HEK293 (cell line): ENCODE results near the gene MDFI.

Source experiments
- CTCF ChIA-PET: fragments of 350-600 bp; formaldehyde crosslinking; extraction: SDS; loops from one replicate; lab custom pipeline; 2021; ENCODE audit warnings: antibody characterized with exemption; lab: Yijun Ruan, JAX
- POLR2A ChIA-PET: fragments of 300-600 bp; formaldehyde crosslinking; extraction: SDS; loops from one replicate; lab custom pipeline; 2020; ENCODE audit warnings: antibody characterized with exemption, inconsistent platforms; lab: Yijun Ruan, JAX
- H3K27ac ChIP-seq: fragments of 200-500 bp; sonication (Bioruptor generic); 2 replicates; pipeline ENCODE4 v1.5.1; 2014; ENCODE audit warnings: low read depth, low read length, control low read depth, inconsistent platforms; ENCODE audit errors: extremely low read depth
- H3K36me3 ChIP-seq, 2 experiments: fragments of 200-500 bp in 1 of 2; sonication (Bioruptor generic) in 1 of 2; 1 replicate in 1 of 2; 2 replicates in 1 of 2; pipeline ENCODE4 v1.5.1; 2014 to 2017; ENCODE audit warnings: inconsistent platforms in 2 of 2, low read length in 2 of 2; ENCODE audit not compliant: control insufficient read depth in 2 of 2, insufficient read depth in 1 of 2
- H3K4me1 ChIP-seq: fragments of 200-500 bp; sonication (Bioruptor generic); 2 replicates; pipeline ENCODE4 v1.5.1; 2014; ENCODE audit warnings: mild to moderate bottlenecking, low read length, inconsistent platforms; ENCODE audit not compliant: control insufficient read depth, insufficient read depth
- H3K4me3 ChIP-seq: 2 replicates; pipeline ENCODE4 v1.5.1; 2011; ENCODE audit warnings: low read depth, mild to moderate bottlenecking, control low read depth, low read length, moderate library complexity
- H3K9me3 ChIP-seq: fragments of 200-500 bp; sonication (Bioruptor generic); 2 replicates; pipeline ENCODE4 v1.5.1; 2014; ENCODE audit warnings: low read depth, low read length, inconsistent platforms; ENCODE audit not compliant: control insufficient read depth, insufficient read depth
- GLIS1 ChIP-seq: fragments of 450-650 bp; formaldehyde crosslinking; IDR thresholded peaks from 2 replicates; pipeline ENCODE4 v1.5.1; 2016; ENCODE audit warnings: missing biosample characterization, missing genetic modification characterization
- KLF8 ChIP-seq: fragments of 450-650 bp; formaldehyde crosslinking; IDR thresholded peaks from 2 replicates; pipeline ENCODE4 v1.5.1; 2016; ENCODE audit warnings: missing biosample characterization, missing genetic modification characterization
- SP2 ChIP-seq: fragments of 450-650 bp; formaldehyde crosslinking; IDR thresholded peaks from 2 replicates; pipeline ENCODE4 v1.5.1; 2016; ENCODE audit warnings: missing biosample characterization, missing genetic modification characterization
- YY1 ChIP-seq: fragments of 450-650 bp; formaldehyde crosslinking; IDR thresholded peaks from 2 replicates; pipeline ENCODE4 v1.5.1; 2018; ENCODE audit warnings: missing biosample characterization, missing genetic modification characterization
- ZBTB1 ChIP-seq: fragments of 450-650 bp; formaldehyde crosslinking; IDR thresholded peaks from 2 replicates; pipeline ENCODE4 v1.5.1; 2016; ENCODE audit warnings: missing biosample characterization, missing genetic modification characterization
- ZBTB20 ChIP-seq: fragments of 450-650 bp; formaldehyde crosslinking; IDR thresholded peaks from 2 replicates; pipeline ENCODE4 v1.5.1; 2016; ENCODE audit warnings: missing biosample characterization, missing genetic modification characterization
- ZBTB21 ChIP-seq: fragments of 450-650 bp; formaldehyde crosslinking; IDR thresholded peaks from 2 replicates; pipeline ENCODE4 v1.5.1; 2017; ENCODE audit warnings: missing biosample characterization, missing genetic modification characterization
- ZBTB6 ChIP-seq: fragments of 450-650 bp; formaldehyde crosslinking; IDR thresholded peaks from 2 replicates; pipeline ENCODE4 v1.5.1; 2017; ENCODE audit warnings: missing biosample characterization, missing genetic modification characterization
- ZNF10 ChIP-seq: fragments of 450-650 bp; formaldehyde crosslinking; IDR thresholded peaks from 2 replicates; pipeline ENCODE4 v1.5.1; 2017; ENCODE audit warnings: missing biosample characterization, missing genetic modification characterization
- ZNF239 ChIP-seq: fragments of 450-650 bp; formaldehyde crosslinking; IDR thresholded peaks from 2 replicates; pipeline ENCODE4 v1.5.1; 2016; ENCODE audit warnings: missing biosample characterization, missing genetic modification characterization
- ZNF354C ChIP-seq: fragments of 450-650 bp; formaldehyde crosslinking; IDR thresholded peaks from 2 replicates; pipeline ENCODE4 v1.5.1; 2016; ENCODE audit warnings: missing biosample characterization, missing genetic modification characterization, low read depth, borderline replicate concordance
- ZNF510 ChIP-seq: fragments of 450-650 bp; formaldehyde crosslinking; IDR thresholded peaks from 2 replicates; pipeline ENCODE4 v1.5.1; 2018; ENCODE audit warnings: mild to moderate bottlenecking, missing genetic modification characterization, missing biosample characterization; ENCODE audit not compliant: insufficient replicate concordance
- ZNF513 ChIP-seq: fragments of 450-650 bp; IDR thresholded peaks from 2 replicates; pipeline ENCODE4 v1.5.1; 2018; ENCODE audit warnings: missing biosample characterization, missing genetic modification characterization
- ZNF518A ChIP-seq: fragments of 450-650 bp; formaldehyde crosslinking; conservative IDR thresholded peaks from 2 replicates; pipeline ENCODE4 v1.5.1; 2016; ENCODE audit warnings: low read depth, missing biosample characterization, missing genetic modification characterization
- ZNF549 ChIP-seq: fragments of 450-650 bp; IDR thresholded peaks from 2 replicates; pipeline ENCODE4 v1.5.1; 2018; ENCODE audit warnings: missing biosample characterization, missing genetic modification characterization, mild to moderate bottlenecking, inconsistent platforms, moderate library complexity
- ZNF596 ChIP-seq: fragments of 450-650 bp; IDR thresholded peaks from 2 replicates; pipeline ENCODE4 v1.5.0; 2018; ENCODE audit warnings: missing biosample characterization, mild to moderate bottlenecking, missing genetic modification characterization, moderate library complexity
- ZNF610 ChIP-seq: fragments of 450-650 bp; formaldehyde crosslinking; IDR thresholded peaks from 2 replicates; pipeline ENCODE4 v1.5.1; 2016; ENCODE audit warnings: missing biosample characterization, missing genetic modification characterization, borderline replicate concordance
- ZNF624 ChIP-seq: fragments of 450-650 bp; formaldehyde crosslinking; IDR thresholded peaks from 2 replicates; pipeline ENCODE4 v1.5.1; 2017; ENCODE audit warnings: missing biosample characterization, missing genetic modification characterization
- ZNF747 ChIP-seq: fragments of 450-650 bp; formaldehyde crosslinking; IDR thresholded peaks from 2 replicates; pipeline ENCODE4 v1.5.1; 2016; ENCODE audit warnings: missing biosample characterization, missing genetic modification characterization
- ZNF843 ChIP-seq: fragments of 450-650 bp; formaldehyde crosslinking; IDR thresholded peaks from 2 replicates; pipeline ENCODE4 v1.5.1; 2016; ENCODE audit warnings: missing biosample characterization, missing genetic modification characterization
- ZXDB ChIP-seq: fragments of 450-650 bp; formaldehyde crosslinking; IDR thresholded peaks from 2 replicates; pipeline ENCODE4 v1.5.1; 2016; ENCODE audit warnings: missing biosample characterization, missing genetic modification characterization

Gene MDFI

GRCh38 chr6:41664271-41664670, 26.0 kb downstream of the MDFI start:
- no peaks in the 10 kb centered on the region for H3K4me1 ChIP-seq
- TF ChIP-seq ZBTB1 (no peak), ZBTB6 (tag by site-specific recombination) (no peak), YY1 (tag by site-specific recombination) (no peak), ZNF624 (tag by site-specific recombination) (no peak), ZNF843 (tag by site-specific recombination) (no peak), ZNF518A (tag by site-specific recombination) (no peak), ZNF10 (tag by site-specific recombination) (no peak), ZXDB (tag by site-specific recombination) (no peak), ZBTB21 (tag by site-specific recombination) (no peak), KLF8 (tag by site-specific recombination) (no peak), SP2 (no peak), ZBTB20 (no peak), ZNF354C (tag by site-specific recombination) (no peak), ZNF549 (tag by site-specific recombination) (no peak)
- TF ChIP-seq, all 188 proteins: peak for 0
- ChIA-PET POLR2A (no interaction called here), CTCF (interaction anchor here (0.6 to 1.7 kb wide), 2 partner anchors 213 to 296 kb away, joined by 3 to 4 read pairs; no protein-coding TSS in a partner anchor)
- H3K9me3 ChIP-seq = no peaks in the 10 kb centered on the region
- H3K27ac ChIP-seq = no peak overlapping the region
- H3K36me3 ChIP-seq = no peaks in the 10 kb centered on the region
- no peak overlapping the region for H3K4me3 ChIP-seq

- H3K4me3 ChIP-seq = no peak overlapping the region
- no peaks in the 10 kb centered on the region for H3K4me1 ChIP-seq
- H3K9me3 ChIP-seq = no peaks in the 10 kb centered on the region
- POLR2A ChIA-PET = no interaction called here
- no peak for TF ChIP-seq ZNF610 (tag by site-specific recombination)
- TF ChIP-seq GLIS1 (tag by site-specific recombination) = no peak
- TF ChIP-seq ZNF239 (tag by site-specific recombination) = no peak
- no peak for TF ChIP-seq ZNF510 (tag by site-specific recombination)
- no peak for TF ChIP-seq ZNF596 (tag by site-specific recombination)
- TF ChIP-seq ZNF747 (tag by site-specific recombination) = no peak
- TF ChIP-seq ZNF513 (tag by site-specific recombination) = peak; percentile 91
- TF ChIP-seq, all 188 proteins: peak for 1
- CTCF ChIA-PET = interaction anchor here (1.5 kb wide), 1 partner anchor 64 kb away, joined by 4 read pairs; no protein-coding TSS in a partner anchor
- H3K36me3 ChIP-seq = no peaks in the 10 kb centered on the region
- no peak overlapping the region for H3K27ac ChIP-seq
Measured at GRCh38 chr6:41667195-41667594, 28.9 kb downstream of the MDFI start.
